ENCODE measurements around the gene PTPRD.

GRCh38 chr9:9016597-9016996 lies 1596.2 kb downstream of the PTPRD start:
- TF ChIP-seq CTCF (IDR thresholded peaks at IDR 0.05 in 8 of 11, conservative IDR thresholded peaks at IDR 0.05 in 3 of 11) = no peak
- no peak for TF ChIP-seq POLR2A (IDR thresholded peaks at IDR 0.05)
- TF ChIP-seq POLR2AphosphoS5 (IDR thresholded peaks at IDR 0.05) = no peak
